Mucosa of rectum (tissue), 2 donors: ENCODE results near the gene PRKG1.

ENCODE experiments used
- H3K27ac ChIP-seq, 2 donors: one replicate each; pipeline ENCODE4 v1.7.0; 2013; ENCODE audit warnings: inconsistent platforms in 2 of 2, low read depth in 2 of 2, low read length in 2 of 2
- H3K27me3 ChIP-seq, 2 donors: one replicate each; pipeline ENCODE4 v1.7.0; 2013; ENCODE audit warnings: low read length in 2 of 2; ENCODE audit not compliant: control insufficient read depth in 2 of 2, insufficient read depth in 2 of 2
- H3K36me3 ChIP-seq, 2 donors: one replicate each; pipeline ENCODE4 v1.7.0; 2013; ENCODE audit warnings: low read length in 2 of 2; ENCODE audit not compliant: control insufficient read depth in 2 of 2, insufficient read depth in 2 of 2
- H3K4me1 ChIP-seq, 2 donors: one replicate each; pipeline ENCODE4 v1.7.0; 2013; ENCODE audit warnings: low read length in 2 of 2, mild to moderate bottlenecking in 1 of 2; ENCODE audit not compliant: control insufficient read depth in 2 of 2, insufficient read depth in 2 of 2
- H3K4me3 ChIP-seq, 2 donors: one replicate each; pipeline ENCODE4 v1.7.0; 2013; ENCODE audit warnings: low read length in 2 of 2
- H3K9ac ChIP-seq, 2 donors: one replicate each; pipeline ENCODE4 v1.7.0; 2013; ENCODE audit warnings: low read length in 2 of 2, low read depth in 1 of 2, mild to moderate bottlenecking in 1 of 2
- H3K9me3 ChIP-seq, 2 donors: one replicate each; pipeline ENCODE4 v1.7.0; 2013; ENCODE audit warnings: low read length in 2 of 2; ENCODE audit not compliant: control insufficient read depth in 2 of 2
- donor health status: healthy.
- donor health status: Normal muscosa, but diverticular disease.

Gene PRKG1

DNA sequence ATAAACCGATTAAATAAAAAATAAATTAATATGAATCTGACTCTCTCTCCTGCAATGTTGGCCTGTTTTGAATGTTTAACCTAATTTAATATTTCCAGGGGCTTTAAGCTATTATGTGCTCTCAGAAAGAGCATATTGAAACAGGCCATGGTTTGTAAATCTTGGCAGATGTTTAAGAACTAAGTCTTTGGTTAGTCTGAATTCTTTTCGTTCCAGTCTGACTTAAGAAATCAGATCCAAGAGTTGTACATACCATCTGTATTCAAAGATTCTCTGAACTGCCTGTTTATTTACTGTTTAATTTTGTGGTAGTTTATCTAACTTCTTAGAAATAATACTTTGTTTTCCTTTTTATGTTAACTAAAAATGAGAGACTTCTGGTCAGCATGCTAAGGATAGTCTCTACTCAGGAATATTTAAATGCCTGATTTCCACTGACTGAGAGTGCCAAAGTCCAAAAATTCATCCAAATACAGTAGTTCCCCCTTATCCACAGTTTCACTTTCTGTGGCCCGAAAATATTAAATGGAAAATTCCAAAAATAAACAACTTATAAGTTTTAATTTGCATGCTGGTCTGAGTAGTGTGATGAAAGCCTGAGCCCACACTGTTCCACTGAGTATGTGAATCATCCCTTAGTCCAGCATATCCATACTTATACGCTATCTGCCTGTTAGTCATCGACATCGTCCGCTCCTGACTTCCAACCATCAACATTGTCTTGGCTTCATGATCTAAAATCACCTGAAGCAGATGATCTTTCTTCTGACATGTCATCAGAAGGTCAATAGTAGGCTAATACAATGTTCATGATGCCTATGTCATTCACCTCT lies 863.2 kb downstream of the PRKG1 start:
- H3K27me3 ChIP-seq: no peaks in the 10 kb centered on the region
- H3K36me3 ChIP-seq: no peaks in the 10 kb centered on the region
- no peak overlapping the region for H3K9ac ChIP-seq
- H3K4me3 ChIP-seq: no peak overlapping the region
- no peaks in the 10 kb centered on the region for H3K9me3 ChIP-seq
- no peak overlapping the region for H3K27ac ChIP-seq
- no peaks in the 10 kb centered on the region for H3K4me1 ChIP-seq

DNA sequence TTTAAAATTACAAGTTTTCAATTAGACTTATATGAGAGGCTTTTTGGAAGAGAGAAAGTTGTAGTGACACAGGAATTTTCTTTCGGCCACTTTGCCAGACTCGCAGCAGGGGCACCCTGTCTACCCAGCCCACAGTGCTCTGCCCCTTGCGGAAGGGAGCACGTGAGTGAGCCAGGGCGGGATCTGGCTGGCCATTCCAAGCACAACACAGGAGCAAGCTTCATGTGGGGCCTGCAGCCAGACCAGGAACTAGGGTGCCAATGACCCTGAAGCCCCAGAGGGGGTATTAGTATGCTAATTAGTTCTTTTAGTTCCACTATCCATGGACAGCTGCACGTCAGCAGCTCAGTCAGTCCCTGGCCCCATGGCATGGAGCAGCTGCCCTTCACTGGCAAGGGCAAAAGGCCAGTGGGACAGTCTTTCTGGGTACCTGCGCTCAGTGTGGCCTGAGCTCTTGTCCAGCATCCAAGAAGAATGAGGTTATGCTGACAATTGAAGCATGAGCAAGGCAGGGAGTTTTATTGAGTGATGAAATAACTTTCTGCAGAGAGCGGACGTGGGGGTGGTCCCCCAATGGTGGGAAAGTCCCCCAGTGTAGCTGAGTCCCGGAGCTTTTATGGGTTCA lies 876.2 kb downstream of the PRKG1 start:
- no peak overlapping the region for H3K4me3 ChIP-seq
- no peak overlapping the region for H3K27ac ChIP-seq
- H3K4me1 ChIP-seq: no peaks in the 10 kb centered on the region
- H3K9ac ChIP-seq: no peak overlapping the region
- no peaks in the 10 kb centered on the region for H3K36me3 ChIP-seq
- H3K9me3 ChIP-seq: no peaks in the 10 kb centered on the region
- no peaks in the 10 kb centered on the region for H3K27me3 ChIP-seq

DNA sequence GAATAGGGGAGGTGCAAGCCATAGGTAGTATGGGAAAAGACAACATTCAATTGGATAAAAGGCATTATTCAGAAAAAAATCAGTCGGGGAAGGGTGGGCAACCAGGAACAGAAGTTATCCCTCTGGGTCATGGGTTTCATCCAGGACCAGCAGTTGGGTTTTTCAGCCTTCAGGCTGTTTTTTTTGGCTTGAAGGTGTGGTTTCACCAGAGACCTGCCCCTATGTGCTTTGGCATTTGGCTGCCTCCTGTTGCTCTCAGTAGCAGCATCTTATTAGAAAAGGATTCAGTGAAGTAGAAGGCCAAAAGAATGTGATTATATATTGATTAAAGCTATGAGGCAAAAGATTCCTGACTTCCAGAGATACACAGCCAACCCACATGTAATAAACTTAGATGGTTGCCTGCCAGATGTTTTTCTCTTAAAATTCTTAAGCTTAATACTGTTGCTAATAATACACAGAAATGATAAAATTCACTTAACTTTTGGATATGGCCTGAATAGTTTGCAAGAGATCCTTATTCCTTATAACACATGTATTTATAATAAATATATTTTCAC lies 876.8 kb downstream of the PRKG1 start:
- H3K9me3 ChIP-seq: no peaks in the 10 kb centered on the region
- H3K4me3 ChIP-seq: no peak overlapping the region
- no peaks in the 10 kb centered on the region for H3K27me3 ChIP-seq
- no peaks in the 10 kb centered on the region for H3K36me3 ChIP-seq
- no peak overlapping the region for H3K9ac ChIP-seq
- H3K4me1 ChIP-seq: no peaks in the 10 kb centered on the region
- no peak overlapping the region for H3K27ac ChIP-seq

DNA sequence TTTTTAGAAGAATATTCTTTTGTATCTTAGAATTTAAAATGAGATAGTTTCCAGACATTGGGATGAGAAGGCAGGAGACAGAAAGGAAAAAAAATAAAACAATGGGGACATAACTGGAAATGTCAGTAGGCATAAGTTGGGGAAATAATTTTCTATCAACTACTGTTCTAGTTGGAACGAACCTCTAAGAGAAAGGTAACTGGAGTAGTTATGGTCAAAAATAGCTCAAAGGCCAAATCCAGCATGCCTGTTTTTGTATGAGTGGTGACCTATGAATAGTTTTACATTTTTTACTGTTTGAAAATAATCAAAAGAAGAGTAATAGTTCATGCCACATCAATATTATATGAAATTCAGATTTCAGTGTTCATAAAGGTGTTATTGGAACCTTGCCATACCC lies 877.3 kb downstream of the PRKG1 start:
- Histone ChIP-seq H3K27ac (no peak overlapping the region), H3K4me3 (no peak overlapping the region)

DNA sequence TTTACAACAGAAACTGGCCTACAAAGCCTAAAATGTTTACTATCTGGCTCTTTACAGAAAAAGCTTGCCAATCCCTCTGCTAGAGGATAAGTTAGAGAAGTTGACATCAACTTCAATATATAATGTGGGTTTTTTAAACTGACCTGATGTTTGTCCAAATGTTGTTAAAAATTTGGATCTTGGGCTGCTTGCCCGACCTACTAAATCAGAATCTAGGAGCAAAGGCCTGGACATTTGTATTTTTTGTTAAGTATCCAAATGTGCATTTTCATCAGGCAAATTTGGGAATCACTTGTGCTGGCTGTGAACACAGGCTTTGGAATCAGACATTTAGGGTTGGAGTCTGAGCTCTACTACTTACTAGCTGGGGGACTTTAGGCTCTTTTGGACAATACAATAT lies 877.8 kb downstream of the PRKG1 start:
- H3K9ac ChIP-seq: no peak overlapping the region
- H3K27ac ChIP-seq: no peak overlapping the region
- H3K4me1 ChIP-seq: no peaks in the 10 kb centered on the region

More for the DNA sequence above, 877.3 kb downstream of the PRKG1 start:
- Histone ChIP-seq H3K4me1 (no peaks in the 10 kb centered on the region), H3K9ac (no peak overlapping the region), H3K36me3 (no peaks in the 10 kb centered on the region), H3K9me3 (no peaks in the 10 kb centered on the region), H3K27me3 (no peaks in the 10 kb centered on the region)

DNA sequence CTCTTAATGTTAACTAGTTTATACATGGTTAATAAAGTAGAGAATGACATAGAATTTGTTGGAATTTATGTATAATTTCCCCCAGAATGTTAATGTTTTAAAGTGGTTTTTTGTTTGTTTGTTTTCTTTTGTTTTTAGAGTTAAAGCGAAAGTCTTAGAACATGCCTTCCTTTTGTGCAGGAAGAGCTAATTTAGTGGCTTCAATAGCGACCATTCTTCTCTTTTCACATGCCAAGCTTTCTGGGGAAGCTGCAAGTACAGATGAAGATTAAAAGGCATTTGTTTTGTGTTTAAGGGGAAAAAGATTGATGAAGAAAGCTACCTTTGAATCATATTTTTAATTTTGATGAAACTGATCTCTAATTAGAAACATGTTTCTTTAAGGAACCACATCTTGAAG lies 881.4 kb downstream of the PRKG1 start:
- Histone ChIP-seq H3K27ac (no peak overlapping the region), H3K36me3 (no peaks in the 10 kb centered on the region), H3K9me3 (no peaks in the 10 kb centered on the region), H3K4me3 (no peak overlapping the region), H3K4me1 (no peaks in the 10 kb centered on the region), H3K9ac (no peak overlapping the region), H3K27me3 (no peaks in the 10 kb centered on the region)

More for the DNA sequence above, 877.8 kb downstream of the PRKG1 start:
- H3K4me3 ChIP-seq: no peak overlapping the region
- H3K36me3 ChIP-seq: no peaks in the 10 kb centered on the region
- H3K9me3 ChIP-seq: no peaks in the 10 kb centered on the region
- no peaks in the 10 kb centered on the region for H3K27me3 ChIP-seq

DNA sequence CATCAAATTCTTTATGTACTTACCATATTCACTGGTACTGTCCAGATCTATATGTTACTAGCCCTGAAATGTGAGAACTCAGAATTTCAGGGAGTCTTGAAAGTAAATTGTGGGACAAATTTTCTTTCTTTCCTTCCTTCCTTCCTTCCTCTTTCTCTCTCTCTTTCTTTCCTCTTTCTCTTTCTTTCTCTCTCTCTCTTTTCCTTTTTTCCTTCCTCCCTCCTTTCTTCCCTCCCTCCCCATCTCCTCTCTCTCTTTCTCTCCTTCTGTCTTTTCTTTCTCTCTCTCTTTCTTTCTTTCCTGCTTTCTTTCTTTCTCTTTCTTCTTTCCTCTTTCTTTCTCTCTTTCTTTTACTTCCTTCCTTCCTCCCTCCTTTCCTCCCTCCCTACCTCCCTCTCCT lies 882.5 kb downstream of the PRKG1 start:
- no peak overlapping the region for H3K9ac ChIP-seq
- H3K4me3 ChIP-seq: no peak overlapping the region
- no peaks in the 10 kb centered on the region for H3K9me3 ChIP-seq
- no peaks in the 10 kb centered on the region for H3K36me3 ChIP-seq
- no peak overlapping the region for H3K27ac ChIP-seq
- H3K27me3 ChIP-seq: no peaks in the 10 kb centered on the region
- H3K4me1 ChIP-seq: no peaks in the 10 kb centered on the region

DNA sequence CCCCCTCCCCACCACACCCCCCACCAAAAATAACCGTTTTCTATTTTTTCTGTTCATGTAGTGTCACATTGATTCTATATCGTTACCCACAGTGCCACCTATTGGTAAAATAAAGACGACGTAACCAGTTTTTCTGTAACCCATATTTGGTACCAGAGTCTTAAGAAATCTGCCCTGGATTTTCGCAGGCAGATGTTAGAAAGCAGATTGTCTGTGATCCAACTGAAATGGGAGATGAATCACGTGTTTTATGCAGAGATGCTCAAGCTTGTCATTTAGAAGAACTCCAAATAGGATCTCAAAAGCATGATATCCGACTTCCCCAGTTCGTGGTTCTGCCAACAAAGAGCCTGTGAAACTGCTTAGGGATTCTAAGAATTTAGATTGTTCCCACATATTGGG lies 886.2 kb downstream of the PRKG1 start:
- H3K9ac ChIP-seq: no peak overlapping the region
- no peaks in the 10 kb centered on the region for H3K4me1 ChIP-seq
- no peaks in the 10 kb centered on the region for H3K9me3 ChIP-seq
- no peaks in the 10 kb centered on the region for H3K27me3 ChIP-seq
- H3K4me3 ChIP-seq: no peak overlapping the region
- no peaks in the 10 kb centered on the region for H3K36me3 ChIP-seq
- H3K27ac ChIP-seq: no peak overlapping the region

DNA sequence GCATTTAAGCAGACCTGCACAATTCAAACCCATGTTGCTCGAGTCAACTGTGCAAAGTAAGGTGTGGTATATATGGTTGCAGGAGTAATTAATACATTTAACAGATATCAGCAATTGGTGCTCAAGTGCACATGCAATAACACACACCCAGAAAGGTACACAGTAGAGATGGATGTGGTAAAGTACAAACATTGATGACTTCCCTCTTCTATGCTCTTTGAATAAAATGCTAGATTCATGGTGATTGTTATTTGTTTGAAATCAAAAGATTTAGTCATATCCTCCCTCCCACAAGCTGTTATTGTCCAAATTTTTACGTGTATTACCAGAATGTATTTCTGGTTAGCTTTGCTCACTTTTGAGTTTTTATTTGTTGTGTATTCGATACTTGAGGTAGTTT lies 887.1 kb downstream of the PRKG1 start:
- Histone ChIP-seq H3K9ac (no peak overlapping the region), H3K9me3 (no peaks in the 10 kb centered on the region), H3K4me1 (no peaks in the 10 kb centered on the region), H3K4me3 (no peak overlapping the region), H3K27me3 (no peaks in the 10 kb centered on the region), H3K36me3 (no peaks in the 10 kb centered on the region), H3K27ac (no peak overlapping the region)

DNA sequence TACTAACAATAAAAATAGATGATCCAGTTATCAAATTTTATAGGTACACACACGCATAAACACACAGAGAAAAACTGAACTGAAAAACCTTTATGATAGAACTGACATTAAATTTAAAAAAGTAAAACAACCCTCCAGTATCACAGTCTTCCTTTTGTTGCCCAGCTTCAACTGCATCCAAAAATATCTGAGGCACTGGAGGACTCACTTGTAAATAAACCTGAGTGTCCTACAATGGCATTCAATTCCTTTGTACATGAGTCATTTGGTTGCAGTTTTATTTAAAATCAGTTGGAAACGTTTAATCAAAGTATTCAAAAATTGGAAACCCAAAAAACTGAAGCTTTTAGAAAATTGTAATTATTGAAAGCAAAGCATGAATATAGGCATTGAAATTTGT lies 890.3 kb downstream of the PRKG1 start:
- no peak overlapping the region for H3K9ac ChIP-seq
- no peaks in the 10 kb centered on the region for H3K36me3 ChIP-seq
- no peak overlapping the region for H3K4me3 ChIP-seq

More for the DNA sequence above, 890.3 kb downstream of the PRKG1 start:
- H3K4me1 ChIP-seq: no peaks in the 10 kb centered on the region
- H3K9me3 ChIP-seq: no peaks in the 10 kb centered on the region
- no peaks in the 10 kb centered on the region for H3K27me3 ChIP-seq
- no peak overlapping the region for H3K27ac ChIP-seq
